SK-MEL-5 (cell line): Measurements from ENCODE around the gene DTL. TPM values are rescaled to one million over a fixed set of nuclear protein-coding genes. Genes with fewer than 3 reads are reported as not detected.

ENCODE experiments used
- DNase-seq: peaks from one replicate; pipeline ENCODE4 v3.0.0-alpha.2; 2016; ENCODE audit warnings: low read depth, low spot score
- in situ Hi-C: cut with HindIII; loops from 2 replicates; pipeline ENCODE4 v1.10.0; 2016; ENCODE audit warnings: low sequenced_read_pairs, high pct_unique_total_duplicates, low pct_unique_long_range_greater_than_20kb
- total RNA-seq: library from RNA; depleted of rRNA; stranded (reverse); fragments of >200 nt; shearing (Covaris generic); gene quantifications from 2 replicates; pipeline ENCODE4 v1.2.3, GENCODE V29; 2014

DTL gene
- total RNA-seq, 1 experiment from 2014 or later, result 25.6 TPM

DNA sequence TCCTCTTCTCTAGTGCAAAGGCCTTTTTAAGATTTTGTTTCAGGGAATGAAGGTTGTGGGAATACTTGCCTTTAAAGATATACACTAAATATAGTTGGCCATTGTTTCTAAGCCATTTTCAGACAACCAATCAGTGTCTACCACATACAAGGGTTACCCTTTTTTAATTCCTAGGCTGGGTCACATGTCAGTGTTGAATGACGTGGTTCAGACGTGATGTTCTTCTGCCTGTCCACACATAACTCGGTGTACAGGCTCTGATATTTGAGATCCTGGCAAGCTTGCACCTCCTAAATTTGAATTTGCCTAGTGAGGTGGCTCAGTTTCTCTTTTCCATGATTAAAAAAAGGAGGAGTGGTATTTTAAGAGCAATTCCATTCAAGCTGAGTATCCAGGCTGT, 38.8 kb downstream of the DTL start:
- peak; percentile 88 for DNase-seq
- in situ Hi-C loops, result no loop called here

DNA sequence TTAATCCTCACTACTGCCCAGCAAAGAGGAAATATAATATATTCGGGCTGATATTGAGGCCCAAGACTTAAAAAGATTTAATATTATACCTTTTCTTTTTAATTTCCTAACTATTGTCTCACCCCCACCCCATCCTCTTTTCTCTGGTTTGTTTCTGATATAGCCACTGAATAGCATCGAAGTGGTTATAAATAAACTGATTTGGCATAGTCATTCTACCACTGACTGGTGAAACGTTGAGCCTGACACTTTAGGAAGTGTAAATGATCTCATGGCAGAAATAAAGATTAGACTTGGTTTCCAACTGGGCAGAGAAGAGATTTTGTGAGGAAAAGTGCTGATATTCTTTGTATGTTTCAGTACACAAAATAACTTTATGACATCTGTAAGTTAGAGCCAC, 39.3 kb downstream of the DTL start:
- in situ Hi-C loops, result no loop called here
- no peak for DNase-seq

DNA sequence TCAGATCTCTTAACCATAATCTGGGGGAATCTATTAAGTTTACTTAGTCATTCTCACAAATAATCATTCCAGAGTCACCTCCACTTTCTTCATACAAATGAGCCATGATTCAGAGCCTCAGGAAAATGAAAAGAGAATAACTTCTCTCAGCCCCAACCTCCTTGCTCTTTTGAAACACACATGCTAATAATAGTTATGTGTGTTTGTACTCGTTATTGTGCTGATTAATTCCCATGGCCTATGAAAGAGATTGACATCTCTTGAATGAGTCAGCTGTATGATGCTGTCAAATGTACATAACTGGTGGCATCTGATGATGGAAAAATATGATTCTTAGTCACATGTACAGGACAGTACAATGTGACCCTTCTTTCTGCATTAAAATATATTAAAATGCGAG, 41.5 kb downstream of the DTL start:
- in situ Hi-C loops, result no loop called here
- peak; percentile 62 for DNase-seq

- in situ Hi-C loops, result no loop called here
Measured at GRCh38 chr1:212078826-212079225, 43.3 kb downstream of the DTL start.

GRCh38 chr1:212082765-212083406, 47.3 kb downstream of the DTL start:
- in situ Hi-C loops, result no loop called here
- no peak for DNase-seq

More at GRCh38 chr1:212078826-212079225, 43.3 kb downstream of the DTL start:
- DNase-seq, result no peak

DNA sequence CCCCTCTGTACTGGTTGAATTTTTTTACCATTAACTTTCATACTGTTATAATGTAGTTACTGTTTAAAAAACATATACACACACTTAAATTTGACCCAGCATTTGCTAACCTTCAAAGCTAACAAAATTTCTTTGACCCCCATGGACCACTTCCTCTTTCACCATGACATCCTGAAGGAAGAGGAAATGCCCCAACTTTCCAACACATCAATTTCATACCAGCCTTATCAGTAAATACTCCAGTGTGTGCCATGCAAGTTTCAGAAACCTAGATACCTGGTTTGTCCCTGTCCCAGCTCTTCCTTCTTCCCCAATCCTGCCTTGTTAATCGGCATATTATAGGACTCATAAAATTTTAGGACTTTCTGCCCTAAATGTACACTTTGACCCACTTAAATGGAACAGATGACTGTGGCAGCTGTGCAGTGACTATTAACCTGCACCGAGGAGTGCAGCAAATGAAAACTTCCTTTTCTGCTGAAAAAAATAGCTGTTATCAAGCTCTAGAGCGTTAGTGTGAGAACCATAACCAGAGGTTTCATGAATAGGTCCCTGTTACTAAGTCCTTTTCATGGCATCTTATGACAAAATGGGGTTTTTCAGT, 54.1 kb downstream of the DTL start:
- no peak for DNase-seq
- in situ Hi-C loops, result no loop called here

GRCh38 chr1:212091438-212092121, 56.0 kb downstream of the DTL start:
- in situ Hi-C loops, result no loop called here

DNA sequence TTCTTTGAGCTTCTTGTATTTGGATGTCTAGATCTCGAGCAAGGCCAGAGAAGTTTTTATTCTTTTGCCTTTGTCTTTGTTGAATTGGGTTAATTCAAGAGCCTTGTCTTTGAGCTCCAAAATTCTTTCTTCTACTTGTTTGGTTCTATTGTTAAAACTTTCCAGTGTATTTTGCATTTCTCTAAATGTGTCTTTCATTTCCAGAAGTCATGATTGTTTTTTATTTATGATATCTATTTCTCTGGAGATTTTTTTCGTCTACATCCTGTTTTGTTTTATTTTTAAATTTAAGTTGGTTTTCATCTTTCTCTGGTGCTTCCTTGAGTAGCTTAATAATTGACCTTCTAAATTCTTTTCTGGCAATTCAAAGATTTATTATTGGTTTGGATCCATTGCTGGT, 61.8 kb downstream of the DTL start:
- no peak for DNase-seq
- in situ Hi-C loops, result no loop called here

More at GRCh38 chr1:212091438-212092121, 56.0 kb downstream of the DTL start:
- no peak for DNase-seq

DNA sequence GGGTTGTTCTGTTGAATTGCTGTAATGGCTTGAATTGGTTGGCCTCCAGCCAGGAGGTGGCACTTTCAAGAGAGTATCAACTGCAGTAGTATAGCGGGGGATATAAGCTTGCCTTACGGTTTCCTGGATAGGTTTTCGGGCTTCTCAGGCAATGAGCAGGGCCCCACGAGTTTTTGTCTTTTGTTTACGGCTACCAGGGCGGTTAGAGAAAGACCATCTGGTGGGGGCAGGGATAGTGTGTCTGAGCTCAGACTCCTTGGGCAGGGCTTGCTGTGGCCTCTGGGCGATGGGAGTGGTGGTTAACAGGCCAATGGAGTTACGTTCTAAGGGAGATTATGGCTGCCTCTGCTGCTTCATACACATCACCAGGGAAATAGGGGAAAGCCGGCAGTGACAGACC, 62.8 kb downstream of the DTL start:
- in situ Hi-C loops, result no loop called here
- DNase-seq, result no peak

GRCh38 chr1:212098771-212099170, 63.2 kb downstream of the DTL start:
- in situ Hi-C loops, result no loop called here
- no peak for DNase-seq

DNA sequence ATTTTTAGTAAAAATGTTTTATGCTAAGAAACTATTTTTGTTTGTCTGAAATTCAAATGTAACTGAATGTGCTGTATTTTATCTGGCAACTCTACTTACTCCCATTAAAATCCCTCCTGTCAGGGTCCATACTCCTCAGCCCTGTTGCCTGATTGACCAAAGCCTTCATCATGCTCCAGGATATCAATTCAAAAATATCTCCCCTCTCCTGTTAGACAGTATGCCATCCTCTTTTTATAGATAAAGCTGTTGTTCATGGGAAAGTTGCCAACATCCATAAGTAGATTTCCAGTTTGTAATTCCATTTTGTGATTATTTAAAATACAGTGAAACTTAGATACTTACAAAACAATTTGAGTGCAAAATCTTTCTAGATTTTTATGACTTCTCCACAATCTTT, 65.7 kb downstream of the DTL start:
- DNase-seq, result no peak
- in situ Hi-C loops, result no loop called here

DNA sequence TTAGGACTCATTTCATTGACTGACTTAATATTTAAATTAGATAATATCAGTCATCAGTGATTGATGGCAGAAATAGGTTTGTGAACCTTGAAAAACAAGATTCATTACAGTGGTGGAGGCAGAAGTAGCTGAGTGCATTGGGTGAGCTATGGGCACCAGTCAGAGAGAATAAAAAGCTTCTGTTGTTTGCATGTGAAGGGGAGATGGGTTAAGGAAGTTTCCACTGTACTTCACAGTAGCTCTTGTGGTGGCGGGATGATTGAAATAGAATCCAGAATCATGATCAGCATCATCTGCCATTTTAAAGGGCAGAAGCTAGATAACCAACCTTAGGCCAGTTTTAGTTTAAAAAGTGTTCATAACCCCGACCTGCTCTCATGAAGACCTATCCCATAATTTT, 66.2 kb downstream of the DTL start:
- in situ Hi-C loops, result no loop called here

GRCh38 chr1:212104586-212105325, 69.2 kb downstream of the DTL start:
- DNase-seq, result no peak

More for the DNA sequence above, 66.2 kb downstream of the DTL start:
- DNase-seq, result peak; percentile 55

DNA sequence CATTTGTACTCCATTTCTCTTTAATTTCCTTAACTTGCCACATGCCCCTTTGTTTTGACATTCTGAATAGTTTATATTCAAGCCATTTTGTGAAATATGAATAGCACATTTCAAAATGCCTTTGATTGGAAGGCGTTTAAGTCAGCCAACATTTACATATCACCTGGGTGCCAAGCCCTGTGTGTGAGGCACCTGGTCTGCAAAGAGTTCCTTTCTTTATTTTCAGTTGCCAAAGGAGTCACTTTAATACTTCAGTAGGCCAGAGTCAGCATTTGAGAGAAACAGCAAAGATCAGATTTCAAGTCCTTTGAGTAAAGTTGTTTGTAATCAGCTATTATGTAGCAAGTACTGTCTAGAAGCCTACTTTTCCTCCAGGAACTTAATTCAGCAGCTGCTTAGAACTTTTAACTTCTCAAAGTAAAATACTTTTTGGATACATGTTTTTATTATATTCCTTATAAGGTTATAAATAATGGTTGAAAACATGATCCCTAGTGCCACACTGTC, 70.8 kb downstream of the DTL start:
- in situ Hi-C loops, result no loop called here
- DNase-seq, result no peak

More at GRCh38 chr1:212104586-212105325, 69.2 kb downstream of the DTL start:
- in situ Hi-C loops, result no loop called here

DNA sequence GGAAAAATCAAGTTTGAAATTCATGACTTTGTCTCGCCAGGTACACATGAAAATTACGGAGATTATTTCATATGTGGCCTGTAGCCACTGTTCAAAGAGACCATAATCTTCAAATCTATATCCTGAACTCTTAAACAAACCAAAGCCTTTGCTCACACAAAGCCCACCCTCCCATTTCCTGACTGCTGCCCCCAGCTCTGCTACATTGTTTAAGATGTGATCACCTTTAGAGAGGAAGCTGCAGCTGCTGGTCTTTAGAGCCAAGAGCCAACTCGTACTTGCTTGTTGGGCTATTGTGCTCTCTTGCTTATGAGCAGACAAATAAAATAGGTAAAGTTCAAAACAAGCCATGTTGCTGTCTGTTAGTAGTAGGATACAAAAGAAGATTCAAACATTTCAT, 71.9 kb downstream of the DTL start:
- DNase-seq, result no peak
- in situ Hi-C loops, result no loop called here

DNA sequence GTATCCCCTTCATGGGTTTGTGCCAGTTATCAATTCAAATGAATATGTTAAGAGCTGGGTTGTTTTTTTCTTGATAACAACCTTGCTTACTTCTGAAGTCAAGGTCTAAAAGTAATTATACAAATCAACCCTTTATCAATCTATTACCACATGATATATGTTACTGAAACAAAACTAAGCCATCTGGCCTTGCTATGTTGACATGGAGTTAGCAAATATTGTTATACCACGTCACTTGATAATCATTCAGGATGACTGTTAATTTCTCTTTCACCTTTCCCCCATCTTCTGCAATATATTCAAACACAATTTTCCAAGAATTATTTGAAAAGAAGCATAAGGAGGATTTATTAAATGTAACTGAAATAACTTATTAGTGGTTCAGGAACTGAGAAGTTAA, 72.6 kb downstream of the DTL start:
- in situ Hi-C loops, result no loop called here
- DNase-seq, result no peak

DNA sequence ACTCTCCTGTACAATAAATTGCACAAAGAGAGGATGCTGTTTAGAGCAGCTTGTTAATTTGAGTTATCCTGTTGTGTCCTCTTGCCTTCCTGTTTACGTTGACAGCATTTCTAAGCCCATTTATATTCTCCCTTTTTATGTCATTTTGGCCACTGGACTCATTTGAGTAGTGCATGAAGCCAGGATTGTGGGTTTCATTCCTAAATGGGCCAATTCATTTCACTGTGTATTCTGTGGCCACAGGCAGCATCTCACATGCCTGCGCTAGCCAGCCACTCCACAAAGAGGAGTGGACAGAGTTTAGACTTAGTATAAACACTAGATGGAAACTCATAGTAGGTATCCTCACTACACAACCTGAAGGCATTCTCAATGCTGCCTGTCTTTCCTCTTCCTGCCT, 73.4 kb downstream of the DTL start:
- peak; percentile 84 for DNase-seq
- in situ Hi-C loops, result no loop called here

- no peak for DNase-seq
- in situ Hi-C loops, result no loop called here
Measured at GRCh38 chr1:212109728-212110127, 74.2 kb downstream of the DTL start.
